Fibroblast of mammary gland (primary cell): ENCODE data around the gene DNAH9.
"Not testable (repeated sequence)": the region's sequence is repeated elsewhere in the genome, so short reads cannot be mapped to it uniquely, and the experiment has no call there.

ENCODE experiments used
- DNase-seq: peaks from one replicate; pipeline ENCODE4 v3.0.0-alpha.2; 2010; ENCODE audit warnings: low read depth
- H3K4me3 ChIP-seq: 2 replicates; pipeline ENCODE4 v1.5.1; 2011; ENCODE audit warnings: low read depth, mild to moderate bottlenecking, low read length, moderate library complexity; ENCODE audit not compliant: control insufficient read depth
- TF ChIP-seq, protein P1 (sequence below): conservative IDR thresholded peaks from 2 replicates; pipeline ENCODE4 v1.5.1; 2011; ENCODE audit warnings: low read depth, low read length, inconsistent platforms; ENCODE audit not compliant: control insufficient read depth, insufficient read depth

Gene DNAH9

DNA sequence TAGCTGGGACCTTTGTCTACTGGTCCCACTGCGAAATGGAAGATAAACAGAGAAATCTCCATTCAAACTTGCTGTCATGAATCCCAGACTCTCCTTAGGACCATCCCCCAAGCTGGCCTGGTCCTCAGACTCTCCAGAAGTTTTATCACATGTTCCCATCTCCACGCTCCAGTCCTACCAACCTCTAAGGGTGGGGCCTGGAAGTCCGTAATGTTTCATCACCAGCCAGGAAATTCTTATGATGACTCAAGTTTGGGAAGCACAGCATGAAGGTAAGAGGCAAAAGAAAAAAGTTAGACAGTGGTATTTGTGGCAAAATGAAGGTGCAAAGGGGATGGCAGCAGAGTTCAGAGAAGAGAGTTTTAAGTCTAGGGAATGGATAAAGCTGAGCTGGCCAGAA, 346.3 kb downstream of the DNAH9 start:
- H3K4me3 ChIP-seq = no peak overlapping the region
- DNase-seq = peak; percentile 8
- TF ChIP-seq, protein P1, sequence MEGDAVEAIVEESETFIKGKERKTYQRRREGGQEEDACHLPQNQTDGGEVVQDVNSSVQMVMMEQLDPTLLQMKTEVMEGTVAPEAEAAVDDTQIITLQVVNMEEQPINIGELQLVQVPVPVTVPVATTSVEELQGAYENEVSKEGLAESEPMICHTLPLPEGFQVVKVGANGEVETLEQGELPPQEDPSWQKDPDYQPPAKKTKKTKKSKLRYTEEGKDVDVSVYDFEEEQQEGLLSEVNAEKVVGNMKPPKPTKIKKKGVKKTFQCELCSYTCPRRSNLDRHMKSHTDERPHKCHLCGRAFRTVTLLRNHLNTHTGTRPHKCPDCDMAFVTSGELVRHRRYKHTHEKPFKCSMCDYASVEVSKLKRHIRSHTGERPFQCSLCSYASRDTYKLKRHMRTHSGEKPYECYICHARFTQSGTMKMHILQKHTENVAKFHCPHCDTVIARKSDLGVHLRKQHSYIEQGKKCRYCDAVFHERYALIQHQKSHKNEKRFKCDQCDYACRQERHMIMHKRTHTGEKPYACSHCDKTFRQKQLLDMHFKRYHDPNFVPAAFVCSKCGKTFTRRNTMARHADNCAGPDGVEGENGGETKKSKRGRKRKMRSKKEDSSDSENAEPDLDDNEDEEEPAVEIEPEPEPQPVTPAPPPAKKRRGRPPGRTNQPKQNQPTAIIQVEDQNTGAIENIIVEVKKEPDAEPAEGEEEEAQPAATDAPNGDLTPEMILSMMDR = no peak

DNA sequence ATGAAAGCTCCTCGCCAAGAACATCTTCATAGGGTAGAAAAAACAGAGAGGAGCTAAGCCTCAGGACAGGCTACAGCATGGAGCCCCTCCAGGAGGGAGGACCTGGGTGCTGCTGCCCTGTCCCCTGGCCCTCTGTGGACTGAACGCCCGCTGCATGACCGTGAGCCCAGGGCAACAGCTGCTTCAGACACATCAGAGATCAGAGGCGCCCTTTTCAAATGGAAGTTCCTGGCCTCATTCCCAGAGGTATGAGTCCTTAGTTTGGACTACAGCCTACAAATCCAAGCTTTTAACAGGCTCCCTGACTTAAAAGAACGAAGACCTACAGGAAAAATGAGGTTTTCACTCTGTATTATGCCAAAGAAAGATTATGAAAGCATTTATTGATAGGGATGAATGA, 350.5 kb downstream of the DNAH9 start:
- peak; percentile 89 for DNase-seq
- H3K4me3 ChIP-seq = peak overlapping the region; percentile 12

DNA sequence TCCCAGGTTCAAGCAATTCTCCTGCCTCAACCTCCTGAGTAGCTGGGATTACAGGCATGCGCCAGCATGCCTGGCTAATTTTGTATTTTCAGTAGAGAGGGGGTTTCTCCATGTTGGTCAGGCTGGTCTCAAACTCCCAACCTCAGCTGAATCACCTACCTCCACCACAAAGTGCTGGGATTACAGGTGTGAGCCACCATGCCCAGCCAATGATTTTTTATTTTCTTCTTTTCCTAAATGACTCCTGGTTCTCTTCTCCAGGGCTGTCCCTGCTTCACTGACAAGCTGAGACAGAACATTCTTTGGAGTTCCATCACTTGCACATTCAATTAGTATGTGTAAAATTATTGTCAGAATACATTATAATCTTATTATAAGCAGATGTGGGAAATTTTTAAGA, 351.3 kb downstream of the DNAH9 start:
- not testable (repeated sequence) for DNase-seq

More for the DNA sequence above, 350.5 kb downstream of the DNAH9 start:
- TF ChIP-seq, protein P1 = no peak

DNA sequence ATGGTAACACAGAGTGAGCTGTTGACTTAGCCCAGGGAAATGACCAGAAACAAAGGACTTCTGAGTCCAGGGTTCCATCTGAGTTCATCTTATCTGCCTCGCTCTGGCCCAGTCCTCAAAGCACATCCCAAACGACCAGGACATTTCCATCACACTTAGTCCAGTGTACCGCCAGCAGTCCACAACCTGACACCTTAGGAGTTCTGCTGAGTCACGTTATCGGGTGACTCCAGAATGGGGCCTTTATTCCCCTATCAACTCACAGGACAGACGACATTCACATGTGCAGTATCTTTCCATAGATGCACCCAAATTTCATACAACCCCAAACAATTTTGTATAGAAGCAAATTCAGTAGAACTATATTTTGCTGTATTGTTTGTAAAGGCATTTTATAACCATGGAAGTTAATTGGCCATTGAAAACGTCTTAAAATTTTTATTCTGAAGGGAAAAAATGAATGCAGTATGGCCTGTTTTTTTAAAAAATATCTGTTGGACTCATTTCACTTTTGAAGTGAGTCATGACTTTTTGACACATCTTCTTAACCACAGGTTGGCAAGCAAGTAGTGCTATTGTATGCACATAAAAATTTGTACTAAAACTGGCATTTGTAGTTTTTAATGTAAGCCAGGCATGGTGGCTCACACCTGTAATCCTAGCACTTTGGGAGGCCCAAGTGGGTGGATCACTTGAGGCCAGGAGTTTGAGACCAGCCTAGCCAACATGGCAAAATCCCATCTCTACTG, 352.7 kb downstream of the DNAH9 start:
- no peak overlapping the region for H3K4me3 ChIP-seq
- DNase-seq = peak; percentile 55
- TF ChIP-seq, protein P1 = no peak

More for the DNA sequence above, 351.3 kb downstream of the DNAH9 start:
- not testable (repeated sequence) for H3K4me3 ChIP-seq

DNA sequence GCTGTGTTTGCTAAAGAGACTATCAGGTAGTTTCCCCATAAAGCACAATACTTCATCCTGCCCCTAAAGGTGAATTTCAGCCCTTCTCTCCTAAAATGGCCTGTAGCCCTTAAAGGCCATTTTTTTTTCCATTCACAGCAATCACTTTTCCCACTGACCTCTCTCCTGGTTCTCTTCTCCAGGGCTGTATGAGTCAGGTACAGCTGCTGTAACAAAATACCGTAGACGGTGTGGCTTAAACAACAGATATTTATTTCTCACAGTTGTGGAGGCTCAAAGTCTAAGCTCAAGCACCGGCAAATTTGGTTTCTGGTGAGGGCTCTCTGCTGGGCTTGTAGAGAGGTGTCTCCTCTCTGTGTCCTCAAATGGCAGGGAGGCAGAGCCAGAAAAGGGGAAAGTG, 354.3 kb downstream of the DNAH9 start:
- H3K4me3 ChIP-seq = no peak overlapping the region
- DNase-seq = no peak
- TF ChIP-seq, protein P1 = no peak

DNA sequence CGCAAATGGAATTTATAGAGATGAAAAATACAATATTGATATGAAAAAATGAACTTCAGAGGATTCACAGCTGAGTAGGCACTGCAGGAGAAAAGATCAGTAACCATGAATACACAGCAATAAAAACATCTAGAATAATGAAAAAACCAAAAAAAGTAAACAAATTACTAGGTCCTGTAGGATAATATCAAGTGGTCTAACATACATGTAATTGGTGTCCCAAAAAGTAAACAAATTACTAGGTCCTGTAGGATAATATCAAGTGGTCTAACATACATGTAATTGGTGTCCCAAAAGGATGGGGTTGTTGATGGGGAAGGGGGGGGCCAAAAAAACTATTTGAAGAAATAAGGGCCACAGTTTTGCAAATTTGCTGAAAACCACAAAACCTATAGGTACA, 355.7 kb downstream of the DNAH9 start:
- TF ChIP-seq, protein P1 = no peak
- no peak overlapping the region for H3K4me3 ChIP-seq
- DNase-seq = no peak

DNA sequence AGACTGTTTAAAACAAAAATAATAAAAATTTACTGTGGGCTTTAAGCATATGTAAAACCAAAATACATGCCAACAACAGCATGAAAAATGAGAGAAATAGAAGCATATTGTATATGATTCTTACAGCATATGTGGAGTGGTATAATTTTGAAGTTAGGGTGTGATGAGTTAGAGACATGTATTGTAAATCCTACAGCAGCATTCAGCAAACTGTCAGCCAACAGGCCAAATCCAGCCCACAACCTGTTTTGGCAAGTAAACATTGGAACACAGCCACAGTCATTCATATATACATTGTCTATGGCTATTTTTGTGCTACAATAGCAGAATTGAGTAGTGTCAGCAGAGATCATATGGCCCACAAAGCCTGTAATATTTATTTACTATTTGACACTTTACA, 356.7 kb downstream of the DNAH9 start:
- H3K4me3 ChIP-seq = no peak overlapping the region
- no peak for DNase-seq
- TF ChIP-seq, protein P1 = no peak
